GM18870 (cell line): ENCODE measurements around the gene CNKSR2.

Experiments
- ATAC-seq: cut with Tn5 transposase; IDR thresholded peaks from one replicate; pipeline ENCODE4 v1.9.1; 2021; ENCODE audit warnings: moderate library complexity; ENCODE audit not compliant: unreplicated experiment

CNKSR2 gene

GRCh38 chrX:21666679-21667078 lies 292.5 kb downstream of the CNKSR2 start:
- ATAC-seq = no peak

GRCh38 chrX:21674430-21675186 lies 300.4 kb downstream of the CNKSR2 start:
- no peak for ATAC-seq

- ATAC-seq = no peak
Measured at GRCh38 chrX:21675931-21676330, 301.7 kb downstream of the CNKSR2 start.

- ATAC-seq = no peak
Measured at GRCh38 chrX:21678048-21678612, 303.9 kb downstream of the CNKSR2 start.

GRCh38 chrX:21683941-21684340 lies 309.7 kb downstream of the CNKSR2 start:
- no peak for ATAC-seq

- ATAC-seq = no peak
Measured at GRCh38 chrX:21691512-21692018, 317.3 kb downstream of the CNKSR2 start.

- ATAC-seq = no peak
Measured at GRCh38 chrX:21698272-21698671, 324.1 kb downstream of the CNKSR2 start.

GRCh38 chrX:21699136-21699535 lies 324.9 kb downstream of the CNKSR2 start:
- ATAC-seq = no peak

- ATAC-seq = no peak
Measured at GRCh38 chrX:21700275-21700674, 326.1 kb downstream of the CNKSR2 start.

- no peak for ATAC-seq
Measured at GRCh38 chrX:21700967-21701366, 326.7 kb downstream of the CNKSR2 start.

- no peak for ATAC-seq
Measured at GRCh38 chrX:21702725-21703124, 328.5 kb downstream of the CNKSR2 start.
